SK-N-MC (cell line): ENCODE results near the gene CAND1.

Experiments used
- EZH2 ChIP-seq: fragments of 200-600 bp; sonication (generic); IDR thresholded peaks from one replicate; pipeline ENCODE4 v1.6.1; 2017; ENCODE audit warnings: antibody characterized with exemption
- FOXP2 ChIP-seq: optimal IDR thresholded peaks from 2 replicates; pipeline ENCODE3; 2011; ENCODE audit warnings: mild to moderate bottlenecking, moderate library complexity; ENCODE audit not compliant: insufficient read depth; ENCODE audit errors: extremely low read length, control extremely low read depth
- POLR2AphosphoS5 ChIP-seq: IDR thresholded peaks from 2 replicates; pipeline ENCODE4 v1.6.1; 2012; ENCODE audit warnings: mild to moderate bottlenecking, low read depth, low read length, borderline replicate concordance

DNA sequence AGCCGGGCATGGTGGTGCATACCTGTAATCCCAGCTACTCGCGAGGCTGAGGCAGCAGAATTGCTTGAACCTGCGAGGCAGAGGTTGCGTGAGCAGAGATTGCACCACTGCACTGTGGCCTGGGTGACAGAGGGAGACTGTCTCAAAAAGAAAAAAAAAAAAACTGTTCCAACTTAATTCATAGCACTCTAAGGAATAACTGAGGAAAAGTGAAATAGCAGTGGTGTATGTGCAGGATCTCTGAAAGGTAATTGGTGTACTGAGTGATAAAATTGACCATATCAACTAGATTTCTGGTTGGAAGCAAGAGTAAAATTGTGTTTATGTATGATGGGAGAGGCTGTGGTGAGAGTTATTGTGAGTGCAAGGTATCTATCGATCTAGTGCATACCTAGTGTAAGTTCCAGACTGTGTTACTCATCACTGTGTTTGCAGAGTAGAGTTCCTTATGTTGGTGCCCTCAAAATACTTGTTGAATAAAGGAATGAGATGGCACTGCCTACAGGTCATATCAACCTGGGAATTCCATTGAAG is 6.3 kb downstream of the CAND1 start:
- TF ChIP-seq EZH2 = no peak
- no peak for TF ChIP-seq POLR2AphosphoS5
- no peak for TF ChIP-seq FOXP2
